Measurements from ENCODE around the gene ARHGAP26.
"Not testable (repeated sequence)": the region's sequence is repeated elsewhere in the genome, so short reads cannot be mapped to it uniquely, and the experiment has no call there.

ARHGAP26 gene

GRCh38 chr5:142970440-142971030 is 200.4 kb downstream of the ARHGAP26 start:
- FAIRE-seq = no peak

GRCh38 chr5:142971303-142972013 is 201.3 kb downstream of the ARHGAP26 start:
- no peak for FAIRE-seq

- no peak for FAIRE-seq
These were observed 201.9 kb downstream of the ARHGAP26 start for GRCh38 chr5:142972064-142972570.

GRCh38 chr5:142973932-142974331 is 203.8 kb downstream of the ARHGAP26 start:
- FAIRE-seq = no peak

- no peak for FAIRE-seq
These were observed 204.2 kb downstream of the ARHGAP26 start for GRCh38 chr5:142974409-142974808.

GRCh38 chr5:142976861-142977260 is 206.7 kb downstream of the ARHGAP26 start:
- no peak for FAIRE-seq

- no peak for FAIRE-seq
These were observed 207.3 kb downstream of the ARHGAP26 start for GRCh38 chr5:142977363-142978051.

- no peak for FAIRE-seq
These were observed 208.1 kb downstream of the ARHGAP26 start for GRCh38 chr5:142978252-142978651.

GRCh38 chr5:142978726-142979125 is 208.5 kb downstream of the ARHGAP26 start:
- no peak for FAIRE-seq

GRCh38 chr5:142979636-142980035 is 209.5 kb downstream of the ARHGAP26 start:
- no peak for FAIRE-seq

GRCh38 chr5:142981475-142981874 is 211.3 kb downstream of the ARHGAP26 start:
- no peak for FAIRE-seq

GRCh38 chr5:142981886-142982820 is 212.0 kb downstream of the ARHGAP26 start:
- no peak for FAIRE-seq

GRCh38 chr5:142982821-142983200 is 212.6 kb downstream of the ARHGAP26 start:
- FAIRE-seq = no peak

- FAIRE-seq = no peak
These were observed 213.8 kb downstream of the ARHGAP26 start for GRCh38 chr5:142984011-142984410.

GRCh38 chr5:142984525-142984924 is 214.3 kb downstream of the ARHGAP26 start:
- FAIRE-seq = no peak

- FAIRE-seq = not testable (repeated sequence)
These were observed 219.1 kb downstream of the ARHGAP26 start for GRCh38 chr5:142989270-142989669.

GRCh38 chr5:142990073-142990472 is 219.9 kb downstream of the ARHGAP26 start:
- FAIRE-seq = not testable (repeated sequence)

GRCh38 chr5:142994218-142994617 is 224.0 kb downstream of the ARHGAP26 start:
- no peak for FAIRE-seq

GRCh38 chr5:142995621-142996020 is 225.4 kb downstream of the ARHGAP26 start:
- FAIRE-seq = not testable (repeated sequence)

GRCh38 chr5:142997591-142997990 is 227.4 kb downstream of the ARHGAP26 start:
- FAIRE-seq = no peak

GRCh38 chr5:142998316-142999020 is 228.3 kb downstream of the ARHGAP26 start:
- FAIRE-seq = no peak

GRCh38 chr5:143000551-143000950 is 230.4 kb downstream of the ARHGAP26 start:
- FAIRE-seq = not testable (repeated sequence)

Data from TTC549 (cell line).